GM04504 (cell line): ENCODE data around the gene STK16.

Source experiments
- DNase-seq: peaks from one replicate; pipeline ENCODE4 v3.0.0-alpha.2; 2012; ENCODE audit warnings: low read depth

STK16 gene

GRCh38 chr2:219289195-219289536 lies 43.9 kb downstream of the STK16 start:
- DNase-seq: no peak

GRCh38 chr2:219289537-219290361 lies 44.5 kb downstream of the STK16 start:
- DNase-seq: peak; percentile 72

- no peak for DNase-seq
Observed at GRCh38 chr2:219290381-219291171, 45.3 kb downstream of the STK16 start.

GRCh38 chr2:219291394-219291793 lies 46.1 kb downstream of the STK16 start:
- no peak for DNase-seq

GRCh38 chr2:219291910-219292490 lies 46.7 kb downstream of the STK16 start:
- no peak for DNase-seq

- DNase-seq: no peak
Observed at GRCh38 chr2:219292616-219293015, 47.3 kb downstream of the STK16 start.

GRCh38 chr2:219293736-219294231 lies 48.5 kb downstream of the STK16 start:
- DNase-seq: no peak

- DNase-seq: peak; percentile 45
Observed at GRCh38 chr2:219294356-219295351, 49.4 kb downstream of the STK16 start.

- no peak for DNase-seq
Observed at GRCh38 chr2:219296142-219296541, 50.9 kb downstream of the STK16 start.

- no peak for DNase-seq
Observed at GRCh38 chr2:219296631-219297391, 51.5 kb downstream of the STK16 start.

- DNase-seq: no peak
Observed at GRCh38 chr2:219297766-219298456, 52.6 kb downstream of the STK16 start.

GRCh38 chr2:219298759-219299371 lies 53.6 kb downstream of the STK16 start:
- DNase-seq: no peak

GRCh38 chr2:219299372-219299760 lies 54.1 kb downstream of the STK16 start:
- DNase-seq: no peak
